Dermis microvascular lymphatic vessel endothelial cell (primary cell): ENCODE results near the gene PRR23E. TPM values are rescaled to one million over a fixed set of nuclear protein-coding genes. Genes with fewer than 3 reads are reported as not detected.
A peak's percentile ranks its signal among the peaks of the same experiment; 100 is the strongest.

Experiments
- DNase-seq, 2 donors: peaks; one replicate each; pipeline versions ENCODE4 v3.0.0 to v3.0.0-alpha.2; 2010; ENCODE audit warnings: low read depth in 2 of 2
- total RNA-seq: library from RNA; depleted of rRNA; stranded (reverse); fragments of >200 nt; gene quantifications from 2 replicates; pipeline ENCODE4 v1.2.1, GENCODE V29; 2014

PRR23E gene
- total RNA-seq, 1 donor from 2014 or later: not detected

DNA sequence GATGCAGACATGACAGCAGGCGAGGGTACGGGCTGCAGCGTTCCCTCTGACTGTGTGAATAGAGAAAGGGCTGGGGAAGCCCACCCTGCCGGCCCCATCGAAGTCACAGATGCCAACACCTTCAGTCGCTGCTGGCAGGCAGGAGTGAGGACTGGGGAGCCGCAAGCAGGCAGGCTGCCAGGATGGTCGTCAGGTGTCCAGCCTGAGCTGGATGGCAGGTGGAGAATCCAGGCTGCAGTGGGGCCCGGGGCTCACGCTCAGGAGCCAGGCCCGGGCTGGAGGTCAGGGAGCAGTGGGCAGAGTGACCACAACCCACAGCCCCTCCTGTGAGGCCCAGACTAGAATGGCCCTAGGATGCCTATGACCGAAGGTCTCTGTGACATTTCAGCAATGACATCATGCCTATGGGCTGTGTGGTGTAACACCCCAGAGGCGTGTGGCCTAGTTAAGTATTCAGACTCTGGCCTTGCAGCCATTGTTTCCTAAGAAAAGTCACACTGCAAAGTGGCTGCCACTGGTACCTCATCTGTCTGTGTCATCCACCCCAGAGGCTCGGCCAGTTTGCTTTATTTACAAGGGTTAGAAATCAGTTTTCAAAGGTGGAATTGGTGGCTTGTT lies 15.7 kb downstream of the PRR23E start:
- no peak for DNase-seq

DNA sequence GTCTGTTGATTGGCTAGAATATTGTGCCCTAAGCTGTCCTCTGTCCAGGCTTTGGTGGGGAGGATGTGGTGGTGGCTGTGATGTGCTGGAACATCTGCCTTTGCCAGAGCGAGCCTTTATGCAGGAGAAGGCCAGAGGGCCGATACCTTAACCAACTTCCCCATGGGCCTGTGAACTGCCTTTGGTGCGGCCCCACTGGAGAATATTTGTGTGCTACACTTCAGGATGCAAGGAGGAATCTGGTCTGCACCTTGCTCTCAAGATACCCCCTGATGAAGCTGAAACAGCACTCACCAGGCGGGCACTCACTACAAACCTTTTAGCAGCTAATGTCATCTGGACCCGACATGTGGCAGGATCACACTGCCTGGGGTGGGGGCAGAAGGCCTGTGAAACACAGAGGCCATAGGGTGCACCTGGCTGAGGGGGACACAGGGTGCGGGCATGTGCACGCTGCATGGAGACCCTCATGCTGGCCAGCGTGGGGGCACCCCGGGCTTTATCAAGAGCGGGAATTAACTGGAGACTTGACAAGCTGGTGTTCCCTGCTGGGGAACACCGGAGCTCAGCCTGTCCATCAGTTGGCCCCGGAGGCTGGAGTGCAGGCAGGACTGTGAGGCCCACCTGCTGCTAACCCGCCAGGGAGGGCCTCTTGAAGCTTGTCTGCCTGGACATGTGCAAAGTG lies 16.4 kb downstream of the PRR23E start:
- DNase-seq: no peak

DNA sequence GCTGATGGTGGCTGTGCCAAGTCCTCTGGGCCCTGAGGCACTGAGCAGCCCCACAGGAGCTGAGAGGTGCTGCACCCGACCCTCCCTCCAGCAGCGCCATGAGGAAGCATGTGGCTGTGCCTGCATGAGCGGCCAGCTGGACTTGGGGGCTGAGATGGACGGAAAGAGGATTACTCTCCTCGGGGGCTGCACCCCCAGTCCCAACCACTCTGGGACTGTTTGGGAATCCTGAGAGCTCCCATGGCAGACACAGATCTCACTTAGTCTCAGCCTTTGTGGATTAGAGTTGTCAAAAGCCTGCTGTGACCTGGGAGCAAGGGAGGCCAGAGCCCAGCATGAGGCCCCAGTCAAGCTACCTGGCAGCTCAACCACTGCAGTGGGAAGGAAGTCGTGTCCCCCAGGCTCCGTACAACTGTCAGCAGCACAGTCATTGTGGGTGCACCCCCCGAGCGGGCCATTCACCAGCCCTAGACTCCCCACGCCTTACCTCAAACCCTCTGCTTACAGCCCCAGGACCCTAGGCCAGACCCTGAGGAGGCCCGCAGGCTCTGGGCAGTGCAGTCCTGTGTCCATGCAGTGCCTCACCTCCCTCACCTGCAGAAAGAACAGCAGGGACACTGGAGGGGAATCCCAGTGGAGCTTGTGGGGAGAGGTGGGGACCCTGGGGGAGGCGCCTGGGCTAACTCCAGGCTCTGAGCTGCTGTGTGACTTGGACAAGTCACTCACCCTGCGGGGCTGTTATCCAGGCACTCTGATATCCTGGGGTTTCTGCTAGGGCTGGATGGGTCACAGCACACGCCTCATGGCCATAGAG lies 17.1 kb downstream of the PRR23E start:
- DNase-seq: no peak

DNA sequence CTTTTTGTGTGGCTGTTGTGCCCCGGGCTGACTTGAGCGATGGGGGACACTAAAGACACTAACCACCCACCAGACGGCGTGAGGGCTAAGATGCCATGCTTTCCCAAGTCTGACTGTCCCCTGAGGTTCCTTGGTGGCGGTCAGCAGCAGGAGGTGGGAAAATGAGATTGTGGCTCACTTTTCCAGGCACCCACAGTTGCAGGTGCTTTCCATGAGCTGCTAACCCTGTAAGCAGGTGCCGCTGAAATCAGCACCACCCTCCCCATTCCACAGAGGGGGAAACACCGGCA lies 17.7 kb downstream of the PRR23E start:
- no peak for DNase-seq

DNA sequence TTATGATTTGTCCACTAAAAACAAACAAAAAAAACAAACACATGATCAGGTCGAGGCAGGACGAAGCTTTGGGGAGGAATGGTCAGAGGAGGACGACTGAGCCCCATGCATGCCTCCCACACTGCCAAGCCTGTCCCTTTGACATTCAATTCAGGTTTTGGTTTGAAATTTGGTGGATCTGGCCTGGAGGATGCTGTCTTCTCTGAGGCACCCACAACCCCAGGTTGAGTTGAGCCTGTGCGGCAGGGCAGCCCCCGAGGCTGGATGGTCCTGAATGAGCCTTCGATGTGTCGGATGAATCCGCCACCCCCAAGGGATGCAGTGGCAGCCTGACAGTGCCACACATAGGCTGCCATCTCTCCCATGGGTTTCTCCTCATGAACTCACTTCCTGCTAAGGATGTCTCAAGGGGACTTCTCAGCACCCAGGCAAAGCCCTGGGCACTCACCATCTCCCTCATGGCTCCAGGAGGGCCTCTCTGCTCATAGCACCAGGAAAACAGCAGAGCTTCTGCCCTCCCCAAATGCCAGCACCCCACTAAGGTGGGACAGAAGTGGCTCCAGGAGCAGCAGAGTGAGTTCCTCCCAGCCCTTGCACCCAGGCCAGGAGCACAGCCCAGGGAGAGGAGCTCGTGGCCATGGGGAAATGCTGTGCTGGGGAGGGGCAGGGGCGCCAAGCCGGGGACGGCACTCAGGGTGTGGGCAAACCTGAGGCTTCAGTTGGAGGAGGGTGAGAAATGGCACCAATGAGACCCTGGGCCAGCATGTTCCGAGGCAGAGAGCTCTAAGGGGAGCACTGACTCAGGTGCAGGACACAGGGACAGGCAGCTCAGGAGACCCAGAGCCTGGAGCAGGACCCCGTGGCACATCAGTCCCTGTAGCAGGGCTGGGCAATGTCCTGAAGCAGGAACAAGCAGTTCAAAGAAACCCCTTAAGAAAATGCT lies 18.5 kb downstream of the PRR23E start:
- DNase-seq: no peak

DNA sequence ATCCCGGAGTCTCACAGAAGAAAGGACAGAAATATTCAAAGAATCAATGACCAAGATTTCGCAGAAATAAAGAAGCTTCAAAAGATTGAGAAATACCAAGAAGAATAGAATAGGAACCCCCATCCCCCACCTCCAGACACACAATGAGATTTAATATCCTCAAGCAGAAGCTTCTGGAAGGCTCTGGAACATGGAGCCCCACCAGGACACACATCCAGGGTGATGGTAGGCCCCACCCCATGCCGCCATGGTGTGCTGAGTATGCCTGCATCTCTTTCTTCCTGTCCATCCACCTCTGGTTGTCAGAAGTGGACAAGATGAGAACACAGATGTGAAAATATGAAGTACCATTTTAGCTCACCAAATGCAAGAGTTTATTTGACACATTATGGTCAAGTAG lies 19.3 kb downstream of the PRR23E start:
- DNase-seq: no peak

DNA sequence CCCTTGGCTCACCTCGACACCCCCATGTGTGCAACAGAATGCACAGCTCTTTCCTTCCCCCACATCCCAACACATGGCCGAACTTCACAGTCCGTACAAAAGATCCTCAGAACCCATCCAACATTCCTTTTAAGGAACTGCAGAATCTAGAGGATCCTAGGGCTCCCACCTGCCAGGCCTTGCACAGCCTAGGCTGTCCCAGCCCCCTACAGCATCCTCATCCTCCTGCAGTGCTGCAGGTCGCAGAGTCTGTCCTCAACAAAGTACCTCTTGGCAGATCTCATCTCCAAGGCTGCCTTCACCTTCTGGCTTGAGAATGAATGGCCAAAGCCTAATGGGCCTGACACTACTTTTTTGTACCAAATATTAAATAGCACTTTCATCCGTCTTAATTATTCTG lies 19.8 kb downstream of the PRR23E start:
- DNase-seq: no peak

DNA sequence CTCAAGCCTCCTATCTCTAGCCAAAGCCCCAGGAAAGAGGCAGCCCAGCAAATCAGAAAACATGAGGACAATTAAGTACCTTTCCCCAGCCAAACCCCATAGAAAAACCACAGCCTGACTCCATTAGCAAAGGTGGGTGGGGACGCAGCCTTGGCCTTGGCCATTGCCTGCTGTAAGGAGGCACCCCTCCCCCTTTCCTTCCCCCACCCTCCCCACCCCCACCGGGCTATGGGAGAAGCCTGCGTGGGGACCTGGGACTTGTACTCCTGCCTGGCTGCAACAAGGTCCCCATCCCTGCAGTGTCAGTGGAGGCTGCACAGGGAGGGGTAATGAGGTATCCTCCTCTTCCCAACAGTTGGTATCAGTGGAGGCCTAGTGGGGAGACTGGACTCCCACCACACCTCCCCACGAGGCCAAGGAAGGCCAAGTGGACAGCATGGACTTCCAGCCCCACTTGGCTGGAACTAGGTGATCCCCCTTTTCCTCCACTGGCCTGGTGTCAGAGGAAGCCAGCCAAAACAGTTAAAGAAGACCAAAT lies 20.5 kb downstream of the PRR23E start:
- no peak for DNase-seq

DNA sequence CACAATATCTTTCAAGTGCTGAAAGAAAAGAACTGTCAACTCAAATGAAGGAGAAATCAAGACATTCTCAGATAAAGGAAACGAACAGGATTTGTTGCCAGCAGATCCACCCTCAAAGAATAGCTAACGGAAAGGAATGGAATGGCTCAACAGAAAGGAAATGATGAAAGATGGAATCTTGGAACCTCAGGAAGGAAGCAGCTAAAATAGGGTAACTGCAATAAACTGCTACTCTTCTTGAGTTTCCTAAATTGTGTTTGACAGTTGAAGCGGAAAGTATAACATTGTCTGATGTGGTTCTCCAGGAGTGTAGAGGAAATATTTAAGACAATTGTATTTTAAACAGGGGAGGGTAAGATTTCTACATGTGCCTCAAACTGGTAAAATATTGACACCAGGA lies 22.0 kb downstream of the PRR23E start:
- DNase-seq: no peak

DNA sequence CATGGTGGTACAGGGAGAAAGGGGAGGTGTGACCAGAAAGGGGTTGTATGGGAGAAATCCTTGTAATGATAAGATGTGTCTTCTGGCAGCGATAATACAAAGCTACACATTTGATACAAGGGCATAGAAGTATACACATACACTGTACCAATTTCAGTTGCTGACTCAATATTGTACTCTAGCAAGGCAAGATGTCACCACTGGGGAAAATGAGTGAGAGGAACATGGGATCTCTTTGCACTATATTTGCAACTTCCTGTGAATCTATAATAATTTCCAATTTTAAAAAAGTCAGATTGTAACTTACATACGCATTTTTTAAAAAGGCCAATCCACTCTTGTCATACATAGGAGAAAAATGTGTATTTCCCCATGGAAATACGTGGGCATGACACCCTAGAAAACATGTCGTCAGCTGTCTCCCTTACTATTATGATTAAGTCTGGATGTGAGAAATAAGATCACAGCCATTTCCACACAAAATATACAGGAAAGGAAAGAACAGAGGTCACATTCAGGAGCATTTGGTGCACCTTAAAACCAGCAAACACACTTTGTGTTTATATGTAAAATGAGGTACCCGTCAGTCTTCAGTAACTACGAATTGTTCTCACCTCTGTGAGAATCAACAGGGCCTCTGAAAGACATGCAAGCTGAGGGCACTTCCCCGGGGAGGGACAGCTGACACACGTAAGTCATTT lies 22.9 kb downstream of the PRR23E start:
- DNase-seq: no peak

DNA sequence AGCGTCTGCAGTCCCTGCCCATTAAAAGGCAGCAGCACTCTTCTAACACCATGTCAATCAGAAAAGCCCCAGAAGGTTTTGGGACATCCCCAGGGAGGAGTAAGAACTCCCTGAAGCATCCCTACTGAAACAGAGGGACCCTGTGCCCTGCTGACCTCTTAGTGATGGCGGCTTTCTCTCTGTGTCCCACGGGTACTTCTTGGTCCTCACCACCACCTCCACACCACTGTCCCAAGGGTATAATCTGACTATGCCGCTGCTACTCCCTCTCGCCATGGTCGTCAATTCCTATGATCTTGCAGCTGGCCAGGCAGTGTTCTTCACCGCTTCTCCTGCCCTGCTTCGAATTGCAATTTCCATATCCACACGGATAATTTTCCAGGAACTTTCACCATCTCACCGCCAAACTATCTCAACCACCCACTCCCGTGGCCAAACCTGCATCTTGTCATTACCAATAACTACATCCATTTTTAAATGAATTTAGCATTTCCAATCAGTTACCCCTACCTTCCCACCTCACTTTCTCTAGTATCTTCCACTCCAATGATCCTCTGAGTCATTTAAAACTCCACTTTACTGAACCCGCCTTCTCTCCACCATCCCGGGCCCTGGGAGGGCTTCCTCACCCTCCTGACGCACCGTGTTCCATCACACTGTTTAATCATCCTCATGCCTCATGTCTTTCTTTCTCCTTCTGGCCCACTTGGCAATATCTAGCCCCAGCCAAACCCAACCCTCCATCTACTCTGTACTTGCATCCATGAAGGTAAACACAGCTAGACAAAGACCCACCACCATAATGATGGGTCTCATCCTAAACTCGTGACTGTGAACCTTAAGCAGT lies 23.7 kb downstream of the PRR23E start:
- DNase-seq: no peak

DNA sequence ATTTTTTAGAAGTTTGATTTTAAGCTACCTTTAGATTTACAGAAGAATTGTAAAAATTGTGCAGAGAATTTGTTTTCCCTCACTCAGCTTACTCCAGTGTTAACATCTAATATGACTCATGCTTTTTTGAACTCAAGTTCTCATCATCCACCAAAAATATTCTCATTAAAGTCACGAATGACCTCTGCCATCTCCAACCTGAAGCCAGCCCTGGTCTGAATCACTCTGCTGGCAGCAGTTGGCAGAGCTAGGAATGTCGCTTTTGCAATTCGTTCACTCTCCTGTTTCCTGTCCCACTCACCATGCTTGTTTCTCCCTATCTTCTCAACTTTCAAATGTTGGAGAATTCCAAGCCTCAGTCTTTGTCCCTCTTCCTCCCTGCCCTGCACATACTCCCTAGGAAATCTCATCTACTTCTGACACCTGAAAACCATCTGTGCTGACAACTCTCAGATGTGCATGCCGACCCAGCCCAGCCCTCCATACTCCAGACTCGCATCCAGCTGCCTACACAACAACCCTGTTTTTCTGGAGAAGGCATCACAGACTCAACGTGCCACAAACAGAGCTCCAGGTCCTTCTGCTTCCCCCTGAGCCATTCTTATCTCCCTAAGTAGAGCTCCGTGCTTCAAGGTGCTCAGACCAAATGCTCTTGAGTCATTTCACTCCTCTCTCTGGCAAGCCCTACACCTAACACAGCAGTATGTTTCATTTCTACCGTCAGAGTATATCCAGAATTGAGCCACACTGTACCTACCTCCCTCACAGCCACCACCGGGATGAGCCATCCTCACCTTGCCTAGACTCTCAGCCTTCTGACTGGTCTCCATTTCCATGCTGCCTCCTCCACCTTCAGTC lies 24.9 kb downstream of the PRR23E start:
- DNase-seq: peak; percentile 9 to 19

DNA sequence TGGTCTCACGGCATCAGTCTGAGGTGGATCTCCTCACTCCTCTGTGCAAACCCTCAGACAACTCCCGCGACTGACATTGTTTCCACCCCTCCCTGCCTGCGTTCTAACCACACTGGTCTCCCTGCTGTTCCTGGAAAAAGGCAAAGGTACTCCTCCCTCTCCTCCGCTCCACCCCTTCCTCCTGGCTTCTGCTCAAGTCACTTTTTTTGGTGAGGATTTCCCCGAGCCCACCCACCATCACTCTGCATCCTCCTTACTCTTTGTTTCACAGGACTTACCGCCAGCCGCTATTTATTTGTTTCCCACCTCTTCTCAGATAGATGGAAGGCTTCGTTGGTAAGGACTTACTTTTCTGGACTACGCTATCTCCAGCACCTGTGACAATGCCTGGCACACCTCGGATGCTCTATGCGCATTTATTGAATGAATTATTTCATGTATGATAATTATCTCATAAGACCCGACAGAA lies 25.6 kb downstream of the PRR23E start:
- DNase-seq: no peak

DNA sequence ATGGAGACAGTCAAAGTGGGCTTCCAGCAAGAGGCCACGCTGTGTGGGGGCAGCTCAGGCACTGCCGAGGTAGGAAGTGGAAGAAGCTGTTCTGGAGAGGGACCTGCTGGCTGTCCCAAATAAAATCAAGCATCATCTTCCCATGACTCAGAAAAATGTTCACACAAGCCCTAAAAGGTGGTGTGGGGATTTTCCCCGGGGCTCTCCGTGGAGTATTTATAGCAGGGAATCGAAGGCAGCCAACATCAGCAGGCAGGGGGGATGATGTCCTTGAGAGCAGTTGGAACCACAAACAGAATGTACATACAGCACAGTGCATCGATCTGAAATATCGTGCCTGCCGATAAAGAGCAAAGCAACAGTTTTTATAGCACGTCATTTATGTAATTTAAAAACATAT lies 27.6 kb downstream of the PRR23E start:
- no peak for DNase-seq

DNA sequence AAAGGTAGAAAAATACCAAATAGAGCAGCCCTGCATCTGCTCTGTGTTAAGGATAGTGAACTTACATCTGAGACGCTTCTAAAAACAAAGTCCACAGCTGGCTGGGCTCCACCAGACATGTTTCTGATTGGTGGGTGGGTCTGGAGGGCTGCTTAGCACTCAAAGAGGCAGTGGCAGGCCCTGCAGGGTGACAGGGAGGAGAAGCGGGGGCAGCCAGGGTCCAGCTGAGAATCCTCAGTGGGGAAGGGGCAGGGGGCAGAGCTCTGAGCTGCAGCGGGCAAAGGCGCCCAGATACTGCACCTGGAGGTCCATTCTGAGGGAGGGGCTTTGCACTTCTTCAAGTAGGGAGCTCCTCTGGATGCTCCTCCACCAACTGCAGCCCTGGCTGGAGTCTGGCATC lies 28.1 kb downstream of the PRR23E start:
- DNase-seq: no peak

DNA sequence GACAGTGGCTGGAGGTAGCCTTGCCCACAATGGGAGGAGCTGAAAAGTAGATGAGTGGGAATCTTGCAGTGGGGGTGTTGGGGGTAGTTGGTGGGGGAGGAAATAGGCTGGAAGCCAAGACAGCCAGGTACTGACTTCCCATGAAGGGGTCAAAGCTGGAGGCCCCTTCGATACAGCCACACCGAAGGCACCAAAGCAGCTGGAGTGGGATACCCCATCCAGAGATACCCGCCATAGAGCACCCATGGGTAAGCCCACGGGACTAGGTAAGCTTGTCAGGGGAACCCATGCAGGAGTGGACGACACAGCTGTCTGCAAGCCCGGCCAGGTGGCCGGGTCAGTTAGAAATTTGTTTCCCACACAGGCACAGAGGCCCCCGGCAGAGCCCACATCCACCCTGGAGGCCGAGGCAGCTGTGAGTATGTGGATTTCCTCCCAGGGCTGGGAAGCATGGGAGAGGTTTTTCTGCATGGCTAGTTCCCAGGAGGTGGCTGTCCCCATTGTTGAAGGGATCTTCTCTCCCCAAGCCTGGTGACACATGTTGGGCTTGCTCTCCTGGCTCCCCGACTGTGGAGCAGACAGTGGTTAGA lies 28.6 kb downstream of the PRR23E start:
- no peak for DNase-seq

DNA sequence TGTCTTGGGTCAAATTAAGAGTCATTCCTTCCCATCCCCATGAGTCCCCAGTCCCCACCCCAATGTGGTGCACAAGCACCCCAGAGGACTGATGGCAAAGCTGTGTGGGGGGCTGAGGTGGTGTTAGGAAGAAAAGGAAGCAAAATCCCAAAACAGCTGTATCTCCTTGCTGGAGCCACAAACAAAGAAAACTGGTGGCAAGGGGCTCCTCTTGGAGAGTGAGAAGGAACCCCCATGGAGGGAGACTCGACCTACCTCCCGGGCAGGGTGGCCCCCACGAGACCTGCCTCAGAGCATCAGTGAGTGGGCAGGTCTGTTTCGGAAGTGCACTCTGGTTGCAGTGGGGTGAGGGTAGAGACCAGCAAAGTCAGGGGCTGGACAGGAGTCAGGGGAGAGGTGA lies 29.2 kb downstream of the PRR23E start:
- no peak for DNase-seq

DNA sequence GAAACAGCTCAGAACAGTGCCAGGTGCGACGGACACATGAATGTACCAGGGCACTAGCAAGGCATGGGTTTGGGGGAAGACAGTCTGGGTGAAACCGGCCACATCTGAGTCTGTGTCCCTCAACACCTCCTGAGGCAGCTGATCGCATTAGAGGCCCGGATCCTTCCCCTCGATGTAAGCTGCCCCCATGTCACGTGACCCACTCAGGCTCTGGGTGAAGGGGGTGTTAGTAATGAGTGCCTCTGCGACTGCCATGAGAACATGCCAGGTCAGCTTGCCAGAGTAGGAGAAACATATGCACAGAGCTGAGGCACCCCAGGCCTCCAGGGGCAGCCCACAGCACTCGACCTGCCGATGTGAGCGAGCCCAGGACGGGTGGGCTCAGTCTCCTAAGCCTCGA lies 29.7 kb downstream of the PRR23E start:
- DNase-seq: no peak

DNA sequence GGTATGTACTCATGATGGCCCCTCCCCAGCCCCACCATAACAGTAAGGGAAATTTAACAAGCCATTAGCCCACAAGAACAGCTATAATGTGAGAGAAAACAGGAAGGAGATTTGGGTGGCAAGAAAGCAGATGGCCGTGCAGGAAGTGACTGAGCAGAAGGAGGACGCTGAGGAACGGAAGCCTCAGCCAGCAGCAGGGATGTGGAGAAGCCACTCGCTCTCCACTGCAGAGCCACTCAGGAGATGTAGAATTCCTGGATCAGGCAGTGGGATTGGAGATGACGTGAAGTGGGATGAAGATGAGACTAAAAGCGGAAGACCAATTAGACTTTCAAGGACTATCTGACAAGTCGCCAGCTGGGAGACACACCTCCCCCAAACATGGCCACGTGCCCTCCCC lies 31.2 kb downstream of the PRR23E start:
- no peak for DNase-seq
